Smooth muscle cell (in vitro differentiated cells): ENCODE results near the gene SMC5. TPM values are rescaled to one million over a fixed set of nuclear protein-coding genes. Genes with fewer than 3 reads are reported as not detected.
A peak's percentile ranks its signal among the peaks of the same experiment; 100 is the strongest.

Source experiments
- DNase-seq: peaks from one replicate; lab custom pipeline; 2025; ENCODE audit not compliant: unreplicated experiment; lab: John Stamatoyannopoulos, UW
- H2AFZ ChIP-seq: fragments of 200-600 bp; sonication (generic); 2 replicates; pipeline ENCODE4 v1.6.0; 2016; ENCODE audit warnings: antibody characterized with exemption, low read depth, mild to moderate bottlenecking
- H3F3A ChIP-seq: fragments of 200-600 bp; sonication (generic); 2 replicates; pipeline ENCODE4 v1.6.0; 2017; ENCODE audit warnings: antibody characterized with exemption, low read depth
- H3K27ac ChIP-seq: fragments of 200-600 bp; sonication (generic); 2 replicates; pipeline ENCODE4 v1.5.1; 2016; ENCODE audit warnings: low read depth, mild to moderate bottlenecking
- H3K27me3 ChIP-seq: fragments of 200-600 bp; sonication (generic); 2 replicates; pipeline ENCODE4 v1.6.1; 2016; ENCODE audit warnings: low read depth, mild to moderate bottlenecking
- H3K36me3 ChIP-seq: fragments of 200-600 bp; sonication (generic); 2 replicates; pipeline ENCODE4 v1.5.1; 2016; ENCODE audit warnings: low read depth
- H3K4me1 ChIP-seq: fragments of 200-600 bp; sonication (generic); 2 replicates; pipeline ENCODE4 v1.5.1; 2016; ENCODE audit warnings: low read depth
- H3K4me2 ChIP-seq: fragments of 200-600 bp; sonication (generic); 2 replicates; pipeline ENCODE4 v1.6.0; 2016; ENCODE audit warnings: mild to moderate bottlenecking
- H3K4me3 ChIP-seq: fragments of 200-600 bp; sonication (generic); 2 replicates; pipeline ENCODE4 v1.5.1; 2016; ENCODE audit warnings: mild to moderate bottlenecking
- H3K79me2 ChIP-seq: fragments of 200-600 bp; sonication (generic); 2 replicates; pipeline ENCODE4 v1.6.0; 2016; ENCODE audit warnings: low read depth, mild to moderate bottlenecking
- H3K9ac ChIP-seq: fragments of 200-600 bp; sonication (generic); 2 replicates; pipeline ENCODE4 v1.6.0; 2016; ENCODE audit warnings: low read depth
- H3K9me3 ChIP-seq: fragments of 200-600 bp; sonication (generic); replicated peaks from 2 replicates; pipeline ENCODE4 v1.5.1; 2016; ENCODE audit warnings: low read depth
- H4K20me1 ChIP-seq: fragments of 200-600 bp; sonication (generic); 2 replicates; pipeline ENCODE4 v1.6.0; 2016; ENCODE audit warnings: low read depth
- CTCF ChIP-seq: fragments of 200-600 bp; sonication (generic); IDR thresholded peaks from 2 replicates; pipeline ENCODE4 v1.5.1; 2017; ENCODE audit warnings: borderline replicate concordance, mild to moderate bottlenecking, antibody characterized with exemption; ENCODE audit not compliant: insufficient read depth, poor library complexity, severe bottlenecking
- WGBS: methylation state at CpG from one replicate; pipeline ENCODE4 v1.1.7; 2016; ENCODE audit warnings: low lambda C conversion rate; 5-methylcytosine and 5-hydroxymethylcytosine counted together
- polyA plus RNA-seq: library from polyadenylated mRNA; unstranded; fragments of >200 nt; fragmentation: Nextera tagmentation; extraction: Ambion mirVana; gene quantifications from 2 replicates; pipeline ENCODE4 v1.2.1, GENCODE V29; 2016
- total RNA-seq: library from RNA; depleted of rRNA; stranded (reverse); fragments of >200 nt; gene quantifications from 2 replicates; pipeline ENCODE4 v1.2.3, GENCODE V29; 2014

Gene SMC5
- total and polyA plus RNA-seq, 2 experiments from 2014 or later: 31.2 to 81.4 TPM

- WGBS: 8% methylated on average over 27 of the region's 27 CpGs
- peak overlapping the region; percentile 91 for H3K4me3 ChIP-seq
- peak overlapping the region; percentile 100 for H3K27ac ChIP-seq
- H2AFZ ChIP-seq: no peak overlapping the region
- no peaks in the 10 kb centered on the region for H3K36me3 ChIP-seq
- H3K9ac ChIP-seq: peak overlapping the region; percentile 99
- peaks cover 6% of the 10 kb centered on the region for H3F3A ChIP-seq
- no peaks in the 10 kb centered on the region for H3K9me3 ChIP-seq
- peaks cover 54% of the 10 kb centered on the region for H3K4me1 ChIP-seq
- peak overlapping the region; percentile 89 for H3K4me2 ChIP-seq
- DNase-seq: no peak
- TF ChIP-seq CTCF: no peak
- H3K27me3 ChIP-seq: no peaks in the 10 kb centered on the region
- peaks cover 90% of the 10 kb centered on the region for H3K79me2 ChIP-seq
- peaks cover 42% of the 10 kb centered on the region for H4K20me1 ChIP-seq
These were observed 637 bp upstream of the SMC5 start for GRCh38 chr9:70257991-70258691.

- 4% methylated on average over 10 of the region's 10 CpGs for WGBS
- Histone ChIP-seq H3K27me3 (no peaks in the 10 kb centered on the region), H3K4me1 (peaks cover 65% of the 10 kb centered on the region), H3K9ac (peak overlapping the region; percentile 99), H3K27ac (peak overlapping the region; percentile 100), H4K20me1 (peaks cover 55% of the 10 kb centered on the region), H2AFZ (no peak overlapping the region), H3F3A (peaks cover 6% of the 10 kb centered on the region), H3K4me3 (peak overlapping the region; percentile 91), H3K9me3 (no peaks in the 10 kb centered on the region), H3K4me2 (peak overlapping the region; percentile 89), H3K36me3 (no peaks in the 10 kb centered on the region), H3K79me2 (peaks cover 90% of the 10 kb centered on the region)
- DNase-seq: no peak
- TF ChIP-seq CTCF: no peak
These were observed 679 bp downstream of the SMC5 start for GRCh38 chr9:70259512-70259802.

- H4K20me1 ChIP-seq: peaks cover 61% of the 10 kb centered on the region
- H3K4me3 ChIP-seq: peak overlapping the region; percentile 91
- H3K36me3 ChIP-seq: peaks cover 6% of the 10 kb centered on the region
These were observed 1.2 kb downstream of the SMC5 start for GRCh38 chr9:70260007-70260443.

More at GRCh38 chr9:70260007-70260443, 1.2 kb downstream of the SMC5 start:
- Histone ChIP-seq H3F3A (peaks cover 6% of the 10 kb centered on the region), H2AFZ (no peak overlapping the region), H3K9me3 (no peaks in the 10 kb centered on the region), H3K4me2 (peak overlapping the region; percentile 89), H3K27me3 (no peaks in the 10 kb centered on the region), H3K4me1 (peaks cover 62% of the 10 kb centered on the region), H3K9ac (peak overlapping the region; percentile 99), H3K27ac (peak overlapping the region; percentile 100), H3K79me2 (peaks cover 90% of the 10 kb centered on the region)
- no peak for TF ChIP-seq CTCF
- no peak for DNase-seq
- WGBS: 86% methylated on average over 30 of the region's 30 CpGs
